ENCODE measurements around the gene ABI3BP.

DNA sequence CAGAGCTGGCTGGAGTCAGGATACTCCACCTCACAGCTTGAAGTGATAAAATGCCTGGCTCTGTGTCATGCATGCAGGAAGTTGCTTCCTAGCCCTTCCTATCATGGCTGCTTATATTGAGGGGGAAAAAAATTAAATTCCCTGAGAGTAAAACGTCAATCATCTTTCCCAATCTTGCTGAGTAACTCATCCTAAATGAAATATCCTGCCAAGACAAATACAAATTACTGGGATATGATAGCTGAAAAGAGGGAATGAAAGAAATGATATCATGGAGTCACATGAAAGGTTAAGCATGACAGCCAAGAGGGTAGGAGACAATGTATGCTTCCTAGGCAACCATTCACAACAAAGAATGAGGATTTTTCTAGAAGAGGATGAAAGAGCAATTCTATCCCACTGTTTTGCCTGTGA, 110.6 kb downstream of the ABI3BP start:
- TF ChIP-seq, protein P1, sequence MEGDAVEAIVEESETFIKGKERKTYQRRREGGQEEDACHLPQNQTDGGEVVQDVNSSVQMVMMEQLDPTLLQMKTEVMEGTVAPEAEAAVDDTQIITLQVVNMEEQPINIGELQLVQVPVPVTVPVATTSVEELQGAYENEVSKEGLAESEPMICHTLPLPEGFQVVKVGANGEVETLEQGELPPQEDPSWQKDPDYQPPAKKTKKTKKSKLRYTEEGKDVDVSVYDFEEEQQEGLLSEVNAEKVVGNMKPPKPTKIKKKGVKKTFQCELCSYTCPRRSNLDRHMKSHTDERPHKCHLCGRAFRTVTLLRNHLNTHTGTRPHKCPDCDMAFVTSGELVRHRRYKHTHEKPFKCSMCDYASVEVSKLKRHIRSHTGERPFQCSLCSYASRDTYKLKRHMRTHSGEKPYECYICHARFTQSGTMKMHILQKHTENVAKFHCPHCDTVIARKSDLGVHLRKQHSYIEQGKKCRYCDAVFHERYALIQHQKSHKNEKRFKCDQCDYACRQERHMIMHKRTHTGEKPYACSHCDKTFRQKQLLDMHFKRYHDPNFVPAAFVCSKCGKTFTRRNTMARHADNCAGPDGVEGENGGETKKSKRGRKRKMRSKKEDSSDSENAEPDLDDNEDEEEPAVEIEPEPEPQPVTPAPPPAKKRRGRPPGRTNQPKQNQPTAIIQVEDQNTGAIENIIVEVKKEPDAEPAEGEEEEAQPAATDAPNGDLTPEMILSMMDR (IDR thresholded peaks at IDR 0.05), result no peak
- no peak for TF ChIP-seq POLR2A (IDR thresholded peaks at IDR 0.05)
- no peak for TF ChIP-seq EP300 (IDR thresholded peaks at IDR 0.05; ENCODE audit: low read depth)

All from transverse colon (tissue), 3 donors.